GM12873 (cell line): Measurements from ENCODE around the gene COL4A2.

Source experiments
- TF ChIP-seq, protein P1 (sequence below): IDR thresholded peaks from 2 replicates; pipeline ENCODE4 v1.5.1; 2012; ENCODE audit warnings: low read depth, mild to moderate bottlenecking, moderate library complexity, low read length, control low read depth; ENCODE audit not compliant: insufficient read depth; ENCODE audit errors: missing control alignments

COL4A2 gene

GRCh38 chr13:110368408-110368807 lies 61.3 kb downstream of the COL4A2 start:
- TF ChIP-seq, protein P1, sequence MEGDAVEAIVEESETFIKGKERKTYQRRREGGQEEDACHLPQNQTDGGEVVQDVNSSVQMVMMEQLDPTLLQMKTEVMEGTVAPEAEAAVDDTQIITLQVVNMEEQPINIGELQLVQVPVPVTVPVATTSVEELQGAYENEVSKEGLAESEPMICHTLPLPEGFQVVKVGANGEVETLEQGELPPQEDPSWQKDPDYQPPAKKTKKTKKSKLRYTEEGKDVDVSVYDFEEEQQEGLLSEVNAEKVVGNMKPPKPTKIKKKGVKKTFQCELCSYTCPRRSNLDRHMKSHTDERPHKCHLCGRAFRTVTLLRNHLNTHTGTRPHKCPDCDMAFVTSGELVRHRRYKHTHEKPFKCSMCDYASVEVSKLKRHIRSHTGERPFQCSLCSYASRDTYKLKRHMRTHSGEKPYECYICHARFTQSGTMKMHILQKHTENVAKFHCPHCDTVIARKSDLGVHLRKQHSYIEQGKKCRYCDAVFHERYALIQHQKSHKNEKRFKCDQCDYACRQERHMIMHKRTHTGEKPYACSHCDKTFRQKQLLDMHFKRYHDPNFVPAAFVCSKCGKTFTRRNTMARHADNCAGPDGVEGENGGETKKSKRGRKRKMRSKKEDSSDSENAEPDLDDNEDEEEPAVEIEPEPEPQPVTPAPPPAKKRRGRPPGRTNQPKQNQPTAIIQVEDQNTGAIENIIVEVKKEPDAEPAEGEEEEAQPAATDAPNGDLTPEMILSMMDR = no peak

GRCh38 chr13:110369400-110369799 lies 62.3 kb downstream of the COL4A2 start:
- TF ChIP-seq, protein P1 = no peak

DNA sequence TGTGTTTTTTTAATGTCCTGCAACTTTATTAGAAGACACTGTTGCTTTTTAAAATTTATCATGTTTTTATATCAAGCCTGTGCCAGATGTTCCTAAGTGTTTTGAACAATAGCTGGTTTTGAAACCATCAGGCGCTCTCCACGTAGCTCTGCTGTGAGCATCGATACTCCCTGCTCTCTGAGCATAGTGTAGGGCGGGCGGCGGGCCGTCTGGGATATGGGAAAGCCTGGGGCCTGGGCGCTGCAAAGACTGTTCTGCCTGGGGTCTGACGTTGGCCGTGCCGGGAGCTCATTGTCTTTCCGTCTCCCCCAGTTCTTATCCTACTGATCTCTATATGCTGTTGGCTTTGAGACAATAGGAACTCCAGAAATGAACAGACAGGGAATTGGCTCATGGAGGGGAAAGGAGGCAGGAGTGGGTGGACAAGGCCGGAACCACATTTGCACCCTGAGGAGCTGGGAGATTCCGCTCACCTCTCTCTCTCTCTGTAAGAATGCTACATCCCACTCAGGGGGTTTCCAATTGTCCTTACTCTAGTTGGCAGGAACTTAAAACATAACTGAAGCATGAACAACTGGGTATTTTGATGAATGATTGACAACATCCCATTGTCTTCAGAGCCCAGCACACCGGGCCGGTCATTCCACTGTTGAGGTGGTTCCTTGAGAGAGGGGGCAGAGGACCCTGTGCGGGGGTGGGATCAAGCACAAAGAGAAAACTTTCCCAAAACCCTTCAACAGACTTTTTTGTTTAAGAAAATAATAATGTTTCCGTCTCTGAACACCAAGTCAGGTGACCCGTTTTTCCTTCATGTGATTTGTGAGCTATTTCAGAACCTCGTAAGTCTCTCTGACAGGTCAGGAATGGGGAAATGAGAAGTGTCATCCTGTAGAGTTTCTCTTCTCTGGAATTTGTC lies 64.7 kb downstream of the COL4A2 start:
- TF ChIP-seq, protein P1 = no peak

DNA sequence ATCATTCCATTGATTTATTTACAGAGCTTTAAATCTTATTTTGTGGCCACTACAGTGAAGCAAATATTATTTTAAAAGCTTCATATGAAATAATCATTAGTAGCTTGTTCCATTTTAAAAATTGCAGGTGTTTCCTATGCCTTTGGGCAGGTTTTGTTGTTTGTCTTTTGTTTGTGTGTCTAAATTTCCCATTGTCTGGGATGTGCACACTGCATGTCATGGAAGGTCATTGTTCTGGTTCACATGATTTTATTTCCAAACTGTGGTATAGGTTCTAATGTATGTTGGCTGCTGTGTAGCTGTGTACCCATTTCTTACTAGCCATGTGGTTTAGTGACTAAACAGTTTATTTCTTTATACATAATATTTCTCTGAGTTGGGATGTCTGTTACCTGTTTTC lies 65.6 kb downstream of the COL4A2 start:
- TF ChIP-seq, protein P1 = no peak

GRCh38 chr13:110373617-110374016 lies 66.5 kb downstream of the COL4A2 start:
- TF ChIP-seq, protein P1 = no peak

GRCh38 chr13:110374431-110375370 lies 67.6 kb downstream of the COL4A2 start:
- TF ChIP-seq, protein P1 = no peak

DNA sequence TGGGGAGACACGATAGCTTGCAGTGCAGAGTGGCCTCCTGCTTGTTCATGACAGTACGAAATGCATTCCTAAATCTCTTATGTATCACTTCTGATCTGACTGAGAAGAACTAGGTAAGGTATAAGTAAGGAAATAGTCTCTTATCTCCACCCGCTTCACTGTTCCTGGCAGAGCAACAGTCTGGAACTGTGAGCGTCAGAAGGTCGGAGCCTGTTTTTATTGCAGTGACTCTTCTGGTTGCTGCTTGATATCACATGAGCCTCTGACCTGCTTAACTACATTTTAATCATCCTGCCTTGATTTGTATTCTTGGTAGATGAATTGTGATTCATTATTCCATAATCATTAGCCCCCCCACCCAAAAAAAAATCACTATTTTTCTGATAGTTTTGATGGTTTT lies 69.0 kb downstream of the COL4A2 start:
- TF ChIP-seq, protein P1 = no peak
